Mucosa of stomach (tissue), 1 donor: ENCODE measurements around the gene GLI3.

Experiments
- H3K27me3 ChIP-seq: one replicate; pipeline ENCODE4 v1.7.0; 2013; ENCODE audit warnings: mild to moderate bottlenecking, low read length; ENCODE audit not compliant: control insufficient read depth, insufficient read depth
- H3K36me3 ChIP-seq: one replicate; pipeline ENCODE4 v1.7.0; 2013; ENCODE audit warnings: low read length; ENCODE audit not compliant: control insufficient read depth, insufficient read depth
- H3K4me1 ChIP-seq: one replicate; pipeline ENCODE4 v1.7.0; 2013; ENCODE audit warnings: mild to moderate bottlenecking, low read length; ENCODE audit not compliant: control insufficient read depth, insufficient read depth
- H3K4me3 ChIP-seq: one replicate; pipeline ENCODE4 v1.7.0; 2013; ENCODE audit warnings: low read length
- H3K9ac ChIP-seq: one replicate; pipeline ENCODE4 v1.7.0; 2013; ENCODE audit warnings: mild to moderate bottlenecking, low read length, moderate library complexity
- H3K9me3 ChIP-seq: one replicate; pipeline ENCODE4 v1.7.0; 2013; ENCODE audit warnings: mild to moderate bottlenecking, low read length, moderate library complexity; ENCODE audit not compliant: control insufficient read depth
- donor health status: Pancreatic carcinoma.

Gene GLI3

GRCh38 chr7:42143711-42144600, 93.1 kb downstream of the GLI3 start:
- no peak overlapping the region for H3K9ac ChIP-seq
- no peaks in the 10 kb centered on the region for H3K36me3 ChIP-seq
- H3K9me3 ChIP-seq = no peaks in the 10 kb centered on the region
- H3K4me1 ChIP-seq = no peaks in the 10 kb centered on the region
- H3K4me3 ChIP-seq = no peak overlapping the region
- H3K27me3 ChIP-seq = no peaks in the 10 kb centered on the region

DNA sequence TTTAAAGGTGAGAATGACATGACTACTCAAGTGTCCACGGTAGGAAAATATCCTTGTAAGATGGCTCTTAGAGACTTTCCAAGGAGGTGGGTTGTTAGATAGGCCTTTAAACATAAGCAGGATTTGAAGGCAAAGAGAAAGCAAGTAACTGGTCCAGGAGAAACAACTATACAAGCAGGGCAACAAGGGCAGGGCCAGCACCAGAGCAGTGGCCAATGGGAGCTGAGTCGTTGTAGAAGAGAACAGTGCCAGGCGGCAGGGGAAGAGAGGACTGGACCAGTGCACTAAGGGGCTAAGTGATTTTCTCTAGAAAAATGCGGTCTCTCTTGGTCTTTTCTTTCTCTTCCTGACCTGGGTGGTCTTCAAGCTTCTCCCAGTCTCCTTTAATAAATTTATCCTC, 94.9 kb downstream of the GLI3 start:
- Histone ChIP-seq H3K4me1 (no peaks in the 10 kb centered on the region), H3K9me3 (no peaks in the 10 kb centered on the region), H3K36me3 (no peaks in the 10 kb centered on the region), H3K9ac (no peak overlapping the region), H3K27me3 (no peaks in the 10 kb centered on the region), H3K4me3 (no peak overlapping the region)

DNA sequence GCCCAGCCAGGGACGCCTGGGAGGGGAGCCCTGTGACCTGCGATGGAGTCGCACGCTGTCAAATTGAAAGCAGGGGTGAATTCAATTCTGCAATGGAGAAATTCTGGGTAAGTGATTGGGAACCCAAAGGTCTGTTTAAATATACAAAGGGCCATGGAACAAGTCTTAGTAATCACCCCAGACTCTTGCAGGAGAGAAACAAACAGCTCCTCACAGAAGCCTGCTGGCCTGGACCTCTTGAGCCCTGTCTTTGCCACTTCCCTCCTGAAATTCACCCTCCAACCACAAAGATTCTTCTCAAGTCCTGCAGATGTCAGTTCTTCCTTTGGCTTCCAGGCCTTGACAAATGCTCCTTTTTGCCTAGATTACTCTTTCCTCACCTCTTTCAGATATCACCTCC, 97.3 kb downstream of the GLI3 start:
- Histone ChIP-seq H3K9ac (no peak overlapping the region), H3K4me3 (no peak overlapping the region), H3K27me3 (no peaks in the 10 kb centered on the region), H3K4me1 (no peaks in the 10 kb centered on the region), H3K36me3 (no peaks in the 10 kb centered on the region), H3K9me3 (no peaks in the 10 kb centered on the region)

DNA sequence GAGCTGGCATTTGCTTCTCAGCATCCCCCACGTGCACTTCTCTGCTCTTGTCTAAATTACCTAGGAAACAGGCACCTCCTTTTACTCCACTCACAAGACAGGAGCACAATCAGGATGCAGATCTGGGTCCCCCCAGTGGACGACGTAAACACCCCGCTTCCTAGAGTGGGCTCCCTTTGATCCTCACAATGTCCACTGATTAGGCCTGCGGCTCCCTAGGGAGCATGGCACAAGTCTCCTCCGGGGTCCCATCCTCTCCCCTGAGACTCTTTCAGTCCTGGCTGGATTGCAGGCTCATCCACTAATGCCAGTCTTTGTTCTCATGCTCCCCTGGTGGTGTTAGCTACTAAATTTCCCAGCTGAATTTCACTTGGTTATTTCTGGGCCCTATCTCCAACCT, 98.3 kb downstream of the GLI3 start:
- Histone ChIP-seq H3K9ac (no peak overlapping the region), H3K4me3 (no peak overlapping the region), H3K9me3 (no peaks in the 10 kb centered on the region), H3K4me1 (no peaks in the 10 kb centered on the region), H3K36me3 (no peaks in the 10 kb centered on the region), H3K27me3 (no peaks in the 10 kb centered on the region)

DNA sequence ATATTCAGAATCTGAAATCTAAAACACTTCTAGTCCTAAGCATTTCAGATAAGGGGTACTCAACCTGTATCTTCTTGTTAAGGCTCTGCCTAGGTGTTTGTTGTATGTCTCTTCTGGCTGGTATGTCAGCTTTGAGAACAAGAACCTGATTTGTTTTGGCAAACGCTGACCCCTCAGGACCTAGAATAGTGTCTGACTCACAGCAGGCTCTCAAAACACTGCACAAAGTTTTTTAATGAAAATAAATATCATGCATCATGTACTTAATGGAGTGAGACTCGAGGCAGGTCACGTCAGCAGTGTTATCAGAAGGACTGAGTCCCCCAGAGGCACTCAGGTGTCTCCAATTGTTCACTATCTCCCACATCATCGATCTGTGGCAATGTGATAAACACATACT, 99.1 kb downstream of the GLI3 start:
- no peaks in the 10 kb centered on the region for H3K27me3 ChIP-seq
- no peaks in the 10 kb centered on the region for H3K9me3 ChIP-seq
- H3K4me3 ChIP-seq = no peak overlapping the region
- H3K36me3 ChIP-seq = no peaks in the 10 kb centered on the region
- H3K4me1 ChIP-seq = no peaks in the 10 kb centered on the region
- no peak overlapping the region for H3K9ac ChIP-seq

DNA sequence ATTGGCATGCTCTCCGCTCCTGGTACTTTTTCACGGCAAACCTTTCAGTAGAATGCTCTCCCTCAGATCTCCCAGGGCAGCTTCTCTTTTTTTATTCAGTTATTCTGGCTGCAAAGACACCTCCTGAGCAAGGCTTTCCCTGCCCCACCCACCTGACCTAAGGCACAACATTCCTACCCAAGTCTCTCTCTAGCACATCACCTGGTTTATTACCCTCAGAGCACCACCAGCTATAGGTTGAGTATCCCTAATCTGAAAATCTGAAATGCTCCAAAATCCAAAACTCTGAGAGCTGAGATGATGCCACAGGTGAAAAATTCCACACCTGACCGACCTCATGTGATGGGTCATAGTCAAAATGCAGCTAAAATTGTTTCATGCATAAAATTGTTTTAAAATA, 99.6 kb downstream of the GLI3 start:
- H3K36me3 ChIP-seq = no peaks in the 10 kb centered on the region
- no peaks in the 10 kb centered on the region for H3K9me3 ChIP-seq
- no peak overlapping the region for H3K9ac ChIP-seq
- H3K27me3 ChIP-seq = no peaks in the 10 kb centered on the region
- no peaks in the 10 kb centered on the region for H3K4me1 ChIP-seq
- H3K4me3 ChIP-seq = no peak overlapping the region

- Histone ChIP-seq H3K27me3 (no peaks in the 10 kb centered on the region), H3K4me1 (no peaks in the 10 kb centered on the region), H3K36me3 (no peaks in the 10 kb centered on the region), H3K9ac (no peak overlapping the region), H3K4me3 (no peak overlapping the region), H3K9me3 (no peaks in the 10 kb centered on the region)
These were observed 101.3 kb downstream of the GLI3 start for GRCh38 chr7:42135728-42136127.

- Histone ChIP-seq H3K4me1 (no peaks in the 10 kb centered on the region), H3K4me3 (no peak overlapping the region), H3K9ac (no peak overlapping the region), H3K36me3 (no peaks in the 10 kb centered on the region), H3K9me3 (no peaks in the 10 kb centered on the region), H3K27me3 (no peaks in the 10 kb centered on the region)
These were observed 102.6 kb downstream of the GLI3 start for GRCh38 chr7:42134276-42134876.

- Histone ChIP-seq H3K4me3 (no peak overlapping the region), H3K27me3 (no peaks in the 10 kb centered on the region)
These were observed 103.7 kb downstream of the GLI3 start for GRCh38 chr7:42133321-42133720.

GRCh38 chr7:42128703-42129102, 108.3 kb downstream of the GLI3 start:
- H3K27me3 ChIP-seq = no peaks in the 10 kb centered on the region
- no peak overlapping the region for H3K4me3 ChIP-seq
- no peaks in the 10 kb centered on the region for H3K9me3 ChIP-seq
- no peaks in the 10 kb centered on the region for H3K36me3 ChIP-seq
- H3K9ac ChIP-seq = no peak overlapping the region
- H3K4me1 ChIP-seq = no peaks in the 10 kb centered on the region

More at GRCh38 chr7:42133321-42133720, 103.7 kb downstream of the GLI3 start:
- no peaks in the 10 kb centered on the region for H3K9me3 ChIP-seq
- H3K36me3 ChIP-seq = no peaks in the 10 kb centered on the region
- no peaks in the 10 kb centered on the region for H3K4me1 ChIP-seq
- H3K9ac ChIP-seq = no peak overlapping the region

GRCh38 chr7:42127232-42127622, 109.8 kb downstream of the GLI3 start:
- Histone ChIP-seq H3K9ac (no peak overlapping the region), H3K9me3 (no peaks in the 10 kb centered on the region), H3K36me3 (no peaks in the 10 kb centered on the region), H3K4me1 (no peaks in the 10 kb centered on the region), H3K4me3 (no peak overlapping the region), H3K27me3 (no peaks in the 10 kb centered on the region)

GRCh38 chr7:42126475-42127231, 110.4 kb downstream of the GLI3 start:
- H3K36me3 ChIP-seq = no peaks in the 10 kb centered on the region
- no peak overlapping the region for H3K4me3 ChIP-seq
- H3K9me3 ChIP-seq = no peaks in the 10 kb centered on the region
- H3K4me1 ChIP-seq = no peaks in the 10 kb centered on the region
- H3K27me3 ChIP-seq = no peaks in the 10 kb centered on the region
- no peak overlapping the region for H3K9ac ChIP-seq
